Uterus (tissue), 4 donors: ENCODE measurements around the gene RMDN3. TPM values are rescaled to one million over a fixed set of nuclear protein-coding genes. Genes with fewer than 3 reads are reported as not detected.

Source experiments
- DNase-seq, 2 donors: peaks; one replicate each; pipeline ENCODE4 v3.0.0-alpha.2; 2019 to 2020
- H3K27ac ChIP-seq, 2 donors: fragments of 200-600 bp; sonication (generic); 1 replicate in 1 of 2; 2 replicates in 1 of 2; pipeline ENCODE4 v1.5.1; 2016 to 2018
- H3K27me3 ChIP-seq, 2 donors: fragments of 200-600 bp; sonication (generic); one replicate each; pipeline ENCODE4 v1.5.1; 2018 to 2019; ENCODE audit warnings: control low read depth in 1 of 2
- H3K36me3 ChIP-seq, 2 donors: fragments of 200-600 bp; sonication (generic); one replicate each; pipeline ENCODE4 v1.5.1; 2019; ENCODE audit warnings: control low read depth in 1 of 2
- H3K4me1 ChIP-seq, 2 donors: fragments of 200-600 bp; sonication (generic); one replicate each; pipeline ENCODE4 v1.5.1; 2018 to 2019; ENCODE audit warnings: control low read depth in 1 of 2
- H3K4me3 ChIP-seq, 2 donors: fragments of 200-600 bp; sonication (generic); 1 replicate in 1 of 2; 2 replicates in 1 of 2; pipeline ENCODE4 v1.5.1; 2018 to 2019; ENCODE audit warnings: mild to moderate bottlenecking in 1 of 2
- H3K9me3 ChIP-seq, 2 donors: fragments of 200-600 bp; sonication (generic); one replicate each; pipeline ENCODE4 v1.5.1; 2019; ENCODE audit warnings: control low read depth in 1 of 2
- CTCF ChIP-seq, 4 experiments: fragments of 200-600 bp in 2 of 4; fragments of 450-650 bp in 2 of 4; sonication (generic) in 2 of 4; IDR thresholded peaks; one replicate each; pipeline ENCODE4 v1.5.1; 2016 to 2019; ENCODE audit warnings: antibody characterized with exemption in 4 of 4, mild to moderate bottlenecking in 2 of 4, moderate library complexity in 1 of 4
- POLR2A ChIP-seq, 2 donors: fragments of 450-650 bp; IDR thresholded peaks; one replicate each; pipeline ENCODE4 v1.6.1; 2016; ENCODE audit warnings: antibody characterized with exemption in 2 of 2, mild to moderate bottlenecking in 1 of 2, moderate library complexity in 1 of 2
- intact Hi-C: fragments of 100-400 bp; cut with DNase I; formaldehyde crosslinking; loops from one replicate; pipeline ENCODE4 v1.15.1; 2023; ENCODE audit warnings: low total_unique reads
- total RNA-seq, 4 donors: library from RNA; depleted of rRNA in 3 of 4; stranded (reverse); fragments of >200 nt in 3 of 4; gene quantifications; one replicate each; pipeline versions ENCODE4 v1.1.0 to v1.2.4, GENCODE V29; 2014 to 2023
- donor health status: DM: yes; HTN: yes; CAD: no.

The RMDN3 gene
- total RNA-seq, 4 donors from 2014 or later: 6.4 to 27.0 (median 16.1) TPM

GRCh38 chr15:40697916-40698315, 57.1 kb downstream of the RMDN3 start:
- Histone ChIP-seq H3K27ac (no peak overlapping the region), H3K4me3 (no peak overlapping the region), H3K36me3 (no peaks in the 10 kb centered on the region), H3K9me3 (no peaks in the 10 kb centered on the region), H3K27me3 (no peaks in the 10 kb centered on the region), H3K4me1 (peaks cover 0 to 6% of the 10 kb centered on the region in 2 donors)
- intact Hi-C loops: no loop called here
- no peak for TF ChIP-seq POLR2A (IDR thresholded peaks at IDR 0.05)
- TF ChIP-seq CTCF (IDR thresholded peaks at IDR 0.05): no peak
- no peak for DNase-seq

- peaks cover 0 to 6% of the 10 kb centered on the region in 2 donors for H3K4me1 ChIP-seq
- TF ChIP-seq POLR2A (IDR thresholded peaks at IDR 0.05) (no peak), CTCF (IDR thresholded peaks at IDR 0.05) (no peak)
- H3K36me3 ChIP-seq: no peaks in the 10 kb centered on the region
- H3K9me3 ChIP-seq: no peaks in the 10 kb centered on the region
- no peak overlapping the region for H3K4me3 ChIP-seq
- DNase-seq: no peak
- no peaks in the 10 kb centered on the region for H3K27me3 ChIP-seq
- H3K27ac ChIP-seq: no peak overlapping the region
- intact Hi-C loops: no loop called here
Observed at GRCh38 chr15:40696228-40696627, 58.8 kb downstream of the RMDN3 start.

GRCh38 chr15:40695469-40695890, 59.6 kb downstream of the RMDN3 start:
- peak overlapping the region in 1 of 2 donors; percentile 98 for H3K27ac ChIP-seq
- intact Hi-C loops: no loop called here

GRCh38 chr15:40694688-40695468, 60.2 kb downstream of the RMDN3 start, which contains the start of gene RAD51:
TSS of gene RAD51 (plus strand) at chr15:40695174. CDS start at chr15:40698759, 3,585 bp downstream.
- Histone ChIP-seq H3K36me3 (no peaks in the 10 kb centered on the region), H3K27ac (peak within 1 kb of the TSS; percentile 98 to 100), H3K9me3 (no peaks in the 10 kb centered on the region), H3K4me3 (peak within 1 kb of the TSS; percentile 74 to 99), H3K27me3 (no peaks in the 10 kb centered on the region), H3K4me1 (peaks cover 0 to 6% of the 10 kb centered on the region in 2 donors)
- no peak for TF ChIP-seq CTCF (IDR thresholded peaks at IDR 0.05)
- peak in 1 of 2 donors; percentile 58 for TF ChIP-seq POLR2A (IDR thresholded peaks at IDR 0.05)
- intact Hi-C loops: no loop called here
- peak; percentile 89 to 93 for DNase-seq

More at GRCh38 chr15:40695469-40695890, 59.6 kb downstream of the RMDN3 start:
- H3K4me1 ChIP-seq: peaks cover 0 to 6% of the 10 kb centered on the region in 2 donors
- no peaks in the 10 kb centered on the region for H3K9me3 ChIP-seq
- DNase-seq: no peak
- no peaks in the 10 kb centered on the region for H3K27me3 ChIP-seq
- H3K36me3 ChIP-seq: no peaks in the 10 kb centered on the region
- peak overlapping the region; percentile 74 to 99 for H3K4me3 ChIP-seq
- TF ChIP-seq CTCF (IDR thresholded peaks at IDR 0.05) (no peak), POLR2A (IDR thresholded peaks at IDR 0.05) (no peak)
